Stimulated activated CD8-positive, alpha-beta memory T cell treated with anti-CD3 and anti-CD28 coated beads, Interleukin-7, amount 100 ng/mL, for 24 hours (primary cell): Measurements from ENCODE around the gene FAM120B.

Experiments used
- DNase-seq: peaks from one replicate; pipeline ENCODE4 v3.0.0-alpha.2; 2020; ENCODE audit warnings: low read depth

Gene FAM120B

DNA sequence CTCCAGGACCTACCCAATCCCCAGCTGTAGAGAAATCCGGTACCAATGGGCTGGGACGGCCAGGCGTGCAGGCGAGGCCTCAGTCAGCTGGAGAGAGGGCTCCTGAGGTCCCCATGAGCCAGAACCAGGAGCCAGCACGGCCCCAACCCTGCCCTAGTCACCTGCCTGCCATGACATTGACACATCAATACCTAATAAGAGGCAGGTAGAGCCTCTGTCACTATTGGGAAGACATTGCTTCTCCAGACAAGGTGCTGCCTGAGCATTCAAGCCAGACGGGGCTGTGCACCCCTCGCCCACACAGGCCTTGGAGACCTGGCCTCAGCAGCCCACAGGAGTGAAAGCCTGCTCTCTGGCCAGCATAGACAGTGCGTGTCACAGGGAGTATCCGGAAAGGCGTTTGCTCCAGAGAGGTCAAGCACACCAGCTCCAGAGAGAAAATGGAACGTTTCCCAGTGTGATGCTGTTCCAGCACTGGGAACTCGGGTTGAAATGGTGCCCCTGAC lies 19.1 kb upstream of the FAM120B start:
- no peak for DNase-seq

DNA sequence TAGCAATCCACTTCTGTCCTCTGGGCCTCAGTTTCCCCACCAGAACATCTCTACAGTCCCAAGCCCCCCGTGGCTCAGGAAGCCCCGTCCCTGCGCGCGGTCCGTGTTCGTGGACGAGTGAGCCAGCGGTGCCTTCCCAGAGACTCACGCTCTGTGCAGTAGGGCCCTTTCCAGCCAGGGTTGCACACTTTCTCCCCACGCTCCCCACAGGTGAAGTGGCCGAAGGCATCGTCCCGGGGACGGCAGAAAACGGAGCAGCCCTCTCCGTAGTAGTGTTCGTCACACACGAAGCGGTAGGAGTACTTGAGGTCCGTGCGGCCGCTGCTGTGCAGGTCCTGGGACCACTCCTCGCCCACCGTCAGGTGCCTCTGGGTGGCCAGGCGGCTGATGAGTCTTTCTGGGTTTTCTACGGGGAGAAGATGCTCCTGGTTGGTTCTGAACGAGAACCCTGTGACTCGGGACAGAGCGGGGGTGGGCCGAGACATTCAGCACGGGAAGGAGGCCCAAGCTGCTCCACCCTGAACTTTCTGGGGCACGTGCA lies 18.4 kb upstream of the FAM120B start:
- DNase-seq = no peak

DNA sequence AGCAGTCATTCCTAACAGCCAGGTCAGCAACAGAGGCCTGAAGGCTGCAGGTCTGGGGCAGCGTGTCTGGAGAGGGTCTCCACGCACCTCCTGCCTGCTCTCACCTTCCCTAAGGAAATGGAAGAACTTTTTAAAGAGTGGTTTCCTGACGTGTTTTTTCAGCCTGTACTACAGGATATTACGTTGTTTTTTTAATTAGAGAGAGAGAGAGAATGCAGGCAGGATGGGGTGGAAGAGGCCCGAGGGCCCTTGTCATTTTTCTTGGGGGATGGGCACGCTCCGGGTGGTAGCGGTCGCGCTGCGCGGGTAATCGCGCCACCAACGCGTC lies 17.7 kb upstream of the FAM120B start:
- DNase-seq = no peak

DNA sequence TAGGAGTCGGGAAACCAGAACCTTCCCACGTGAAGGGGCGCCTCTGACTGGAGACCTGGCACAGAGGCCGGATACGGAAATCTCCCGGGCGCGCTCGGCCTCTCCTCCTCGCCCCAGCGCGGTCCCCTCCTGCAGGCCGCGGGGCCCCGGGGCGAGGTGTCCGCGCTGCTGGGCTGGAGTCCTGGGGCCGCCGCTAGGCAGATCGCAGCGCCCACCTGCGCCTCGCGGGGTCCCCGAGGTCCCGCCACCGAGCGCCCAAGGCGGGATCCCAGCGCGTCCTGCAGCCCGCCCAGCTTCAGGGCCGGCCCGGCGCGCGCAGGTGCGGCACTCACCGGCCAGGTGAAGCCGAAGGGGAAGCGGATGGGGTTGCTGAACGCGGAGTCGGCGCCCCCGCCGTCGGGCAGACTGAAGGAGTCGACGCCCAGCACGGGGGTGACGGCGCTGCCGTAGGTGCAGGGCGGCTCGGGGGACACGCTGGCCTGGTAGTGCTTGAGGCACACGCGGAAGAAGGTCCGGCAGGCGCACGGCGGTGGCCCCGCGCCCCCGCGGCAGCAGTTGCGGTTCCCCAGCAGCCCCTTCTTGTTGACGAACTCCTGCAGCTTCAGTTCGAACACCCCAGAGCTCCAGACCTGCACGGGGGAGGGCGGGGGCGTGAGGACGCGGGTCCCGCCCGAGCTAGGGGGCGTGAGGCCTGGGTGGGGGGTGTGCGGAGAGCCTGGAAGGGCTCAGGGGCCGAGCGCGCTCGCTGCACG lies 17.2 kb upstream of the FAM120B start:
- DNase-seq = no peak

DNA sequence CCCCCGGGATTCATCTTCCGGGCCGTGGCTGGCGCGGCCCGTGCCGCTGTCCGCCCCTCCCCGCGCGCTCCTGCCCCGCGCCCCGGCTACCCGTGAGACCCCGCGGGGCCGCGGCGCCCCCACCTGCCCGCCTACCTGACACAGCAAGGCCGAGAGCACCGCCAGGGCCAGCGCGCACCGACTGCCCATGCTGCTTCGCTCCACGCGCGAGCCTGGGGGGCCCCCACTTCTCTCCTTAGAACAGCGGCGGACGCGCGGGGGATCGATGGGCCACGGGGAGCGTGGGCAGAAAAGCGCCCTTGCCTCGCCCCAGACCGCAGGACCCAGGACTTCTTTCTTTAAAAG lies 16.6 kb upstream of the FAM120B start:
- DNase-seq = no peak

DNA sequence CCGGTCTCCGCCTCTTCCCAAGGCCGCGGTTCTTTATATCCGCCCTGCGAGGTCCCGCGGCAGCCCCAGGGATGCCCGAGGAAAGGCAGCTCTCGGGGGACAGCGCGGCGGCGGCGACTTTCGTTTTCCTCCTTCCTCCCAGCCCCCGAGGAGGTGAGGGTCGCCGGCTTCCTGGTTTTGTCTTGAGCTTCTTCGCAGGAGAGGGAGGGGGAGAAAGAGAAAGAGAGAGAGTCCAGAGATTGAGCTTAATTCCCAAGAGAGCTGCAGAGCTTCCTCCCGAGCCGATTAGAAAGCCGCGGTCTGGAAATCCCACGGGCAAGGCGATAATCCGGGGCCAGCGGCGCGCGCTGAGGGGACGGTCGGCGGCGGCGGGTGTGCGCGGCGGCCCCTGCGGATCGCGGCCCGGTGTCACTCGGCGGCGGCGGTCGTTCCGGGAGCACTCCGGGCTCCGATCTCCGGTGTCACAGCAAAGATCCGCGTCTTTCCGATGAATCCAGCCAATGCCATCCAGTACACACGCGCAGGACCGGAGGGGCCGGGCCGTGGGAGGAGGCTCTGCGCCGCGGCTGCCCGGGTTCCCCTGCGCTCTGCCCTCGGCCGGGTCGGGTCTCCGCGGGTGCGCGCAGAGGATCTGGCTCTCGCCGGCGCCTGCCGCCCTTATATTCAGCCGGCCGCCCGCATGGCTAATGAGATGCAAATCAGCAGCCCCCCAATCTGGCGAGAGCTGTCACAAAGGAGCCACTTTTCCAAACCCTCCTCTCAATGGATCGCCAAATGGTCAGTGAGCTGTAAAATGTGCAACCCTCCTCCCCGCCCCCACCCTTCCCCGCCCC lies 16.0 kb upstream of the FAM120B start, which contains the start of gene DLL1:
Gene DLL1 (minus strand): TSS at position 783 of the 833 bp plus-strand sequence. CDS start 939 bp downstream, outside the sequence.
- no peak for DNase-seq

DNA sequence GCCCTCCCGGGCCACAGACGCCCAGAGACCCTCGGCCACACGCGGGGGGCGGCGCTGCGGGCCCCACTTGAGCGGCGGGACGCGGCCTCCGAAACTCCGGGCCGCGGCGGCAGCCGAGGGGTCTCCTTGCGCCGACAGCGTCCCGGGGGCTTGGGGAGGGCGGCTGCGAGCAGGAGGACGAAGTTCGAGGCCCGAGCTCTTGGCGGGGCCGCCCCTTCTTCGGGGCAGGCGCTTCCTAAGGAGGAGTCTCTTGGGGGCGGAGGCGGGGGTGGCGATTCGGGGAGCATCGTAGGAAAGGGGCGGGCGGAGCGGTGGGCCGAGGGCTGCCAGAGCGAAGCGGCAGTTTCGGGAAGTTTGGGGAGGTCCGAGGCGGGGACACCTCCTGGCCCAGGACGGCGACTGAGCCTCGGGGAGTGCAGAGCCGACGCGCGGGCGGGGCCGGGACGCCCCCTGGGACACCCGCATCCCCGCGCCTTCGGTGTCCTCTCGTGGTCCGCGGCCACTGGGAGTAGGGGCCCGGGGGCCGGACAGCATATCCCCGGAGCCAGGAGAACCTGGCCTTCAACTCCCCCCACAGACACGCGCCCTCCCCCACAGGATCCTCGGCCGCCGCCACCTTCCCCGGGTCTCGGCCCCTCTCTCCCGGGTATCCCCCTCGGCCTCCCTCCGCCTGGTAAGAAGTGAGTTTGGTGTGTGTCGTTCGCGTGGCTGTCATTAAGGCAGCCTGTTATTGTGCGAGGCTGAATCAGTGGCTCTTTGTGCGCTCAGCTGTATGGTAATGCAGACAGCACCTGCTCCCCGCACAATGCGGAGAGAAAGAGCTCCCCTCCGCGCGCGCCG lies 15.1 kb upstream of the FAM120B start:
- DNase-seq = no peak

DNA sequence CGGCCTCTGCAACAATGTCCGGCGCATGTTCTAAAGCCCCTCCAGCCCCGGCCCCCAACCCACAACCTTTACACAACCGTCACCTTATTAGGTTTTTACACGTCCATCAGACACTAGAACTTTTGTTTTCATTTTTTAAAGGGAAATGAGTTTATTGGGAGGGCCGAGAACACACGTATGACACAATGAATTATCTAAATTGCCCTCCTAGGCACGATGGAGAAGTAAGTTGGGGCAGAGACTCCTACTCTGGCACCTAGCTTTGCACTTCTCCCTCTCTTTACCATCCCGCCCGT lies 14.5 kb upstream of the FAM120B start:
- DNase-seq = no peak

DNA sequence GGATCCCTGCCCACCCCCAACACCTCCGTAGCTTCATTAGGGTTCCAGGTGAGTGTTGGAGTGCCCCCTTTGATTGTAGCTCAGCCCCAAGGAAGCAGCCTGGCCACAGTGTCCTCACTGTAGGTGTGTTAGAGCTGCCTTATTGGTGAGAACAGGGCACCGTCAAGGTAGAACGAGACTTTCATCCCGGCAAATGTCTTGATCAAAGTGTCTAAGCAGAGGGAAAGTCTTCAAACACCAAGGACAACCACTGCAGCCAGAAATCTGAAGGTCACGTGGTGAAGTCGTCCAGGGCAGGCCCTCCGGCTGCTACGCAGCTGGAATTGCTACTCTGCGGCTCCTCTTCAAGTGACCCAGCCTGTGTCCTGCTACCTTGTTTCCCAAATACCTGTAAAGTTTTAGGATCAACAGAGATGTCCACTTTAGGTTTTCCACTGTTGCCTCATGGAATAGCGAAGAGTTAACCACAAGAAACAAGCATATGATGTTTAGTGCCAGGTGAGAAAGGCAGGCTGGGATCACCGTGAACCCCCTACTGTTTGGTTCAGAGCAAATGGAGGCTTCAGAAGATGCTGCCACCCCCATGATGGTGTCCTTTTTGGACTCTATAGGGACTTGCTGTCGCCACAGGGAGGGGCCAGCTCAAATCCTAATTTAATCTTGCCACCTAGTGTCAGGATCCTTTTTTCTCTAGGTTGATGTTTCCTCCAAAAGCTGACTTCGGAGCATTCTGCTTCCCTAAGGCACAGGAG lies 14.0 kb upstream of the FAM120B start:
- no peak for DNase-seq

DNA sequence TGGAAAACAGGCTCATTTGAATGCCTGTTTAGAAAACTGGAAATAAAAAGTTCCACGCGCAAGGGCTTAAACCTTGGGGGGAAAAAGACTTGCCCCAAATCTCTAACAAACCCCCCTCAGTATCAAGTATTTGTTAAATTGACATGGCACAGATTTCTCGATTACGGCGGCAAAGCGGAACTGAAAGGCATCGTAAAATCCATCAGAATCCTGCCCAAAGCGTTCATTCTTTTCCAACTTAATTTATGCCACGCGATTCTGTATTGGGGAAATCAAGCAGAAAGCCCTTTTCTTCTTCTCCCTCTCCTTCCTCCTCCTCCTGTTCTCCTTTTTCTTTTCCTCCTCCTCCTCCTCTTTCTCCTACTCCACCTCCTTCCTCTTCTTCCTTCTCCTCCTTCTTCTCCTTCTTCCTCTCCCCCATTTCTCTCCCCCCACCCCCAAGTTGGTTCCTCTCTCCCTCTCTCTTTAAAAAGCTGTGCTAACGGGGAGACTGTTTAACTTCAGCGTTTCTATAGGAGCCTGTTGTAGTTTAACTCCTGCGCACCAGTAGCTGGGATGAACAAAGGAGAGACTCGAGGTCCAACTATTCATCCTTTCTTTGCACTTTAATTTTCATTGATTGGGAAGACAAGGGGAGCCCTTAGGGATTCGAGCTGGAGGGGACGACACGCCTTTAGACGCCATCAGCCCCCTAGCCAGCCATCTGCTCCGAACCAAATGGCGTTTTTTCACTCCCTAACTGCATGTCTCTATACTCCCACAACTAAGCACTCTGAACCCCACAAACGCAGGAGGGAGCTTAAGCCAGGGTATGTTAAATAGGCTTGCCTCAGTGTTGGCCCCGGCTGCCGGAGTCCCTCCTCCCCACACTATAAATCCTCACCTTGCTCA lies 13.0 kb upstream of the FAM120B start:
- no peak for DNase-seq

DNA sequence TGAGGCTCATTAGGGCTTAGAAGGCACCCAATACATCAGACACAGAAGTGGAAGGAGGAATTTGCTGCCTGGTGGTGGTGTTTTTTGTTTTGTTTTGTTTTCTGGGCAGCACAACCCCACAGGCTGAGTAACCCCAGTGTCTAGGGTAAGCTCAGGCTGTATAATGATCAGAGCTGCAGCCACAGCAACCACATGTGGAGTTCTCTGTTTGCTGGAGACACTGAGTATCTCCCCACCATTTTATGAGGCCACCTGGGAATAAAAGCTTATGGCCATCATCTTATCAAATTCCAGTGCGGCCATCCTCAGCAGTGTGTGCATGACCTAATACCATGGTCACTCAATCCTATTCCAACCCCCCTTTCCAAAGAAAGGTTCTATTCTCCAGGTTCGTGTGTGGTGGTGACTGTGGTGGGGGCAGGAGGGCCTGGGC lies 12.2 kb upstream of the FAM120B start:
- no peak for DNase-seq

DNA sequence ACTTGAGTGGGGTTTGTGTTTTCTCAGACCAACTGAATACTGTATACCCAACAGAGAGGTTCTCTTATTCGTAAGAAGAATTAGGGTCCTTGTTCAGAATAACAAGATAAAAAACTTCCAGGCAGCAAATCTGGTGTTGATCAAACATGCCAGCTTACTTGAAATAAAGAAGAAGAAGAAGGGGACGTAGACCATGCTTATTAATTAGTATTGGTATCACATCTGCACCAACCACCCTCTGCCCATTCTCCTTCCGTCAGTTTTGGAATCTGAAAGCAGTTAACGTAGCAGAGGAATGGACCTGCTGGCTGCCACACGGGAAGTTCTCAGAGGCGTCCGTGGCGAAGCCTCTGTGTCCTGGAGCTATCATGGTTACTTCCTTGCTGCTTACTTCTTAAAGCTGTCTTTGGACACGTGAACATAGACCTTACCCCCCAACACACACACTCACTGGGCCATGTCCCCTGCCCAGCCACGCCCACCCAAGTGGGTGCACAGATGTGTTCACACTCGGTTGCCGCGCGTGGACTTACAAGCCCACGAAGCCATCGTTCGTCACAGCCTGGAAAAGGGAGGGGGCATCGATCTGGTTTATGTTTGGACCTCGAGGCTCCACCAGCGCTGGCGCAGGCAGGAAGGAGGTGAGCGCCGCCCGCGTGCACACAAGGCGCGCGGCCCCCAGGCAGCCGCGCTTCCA lies 11.6 kb upstream of the FAM120B start:
- no peak for DNase-seq

DNA sequence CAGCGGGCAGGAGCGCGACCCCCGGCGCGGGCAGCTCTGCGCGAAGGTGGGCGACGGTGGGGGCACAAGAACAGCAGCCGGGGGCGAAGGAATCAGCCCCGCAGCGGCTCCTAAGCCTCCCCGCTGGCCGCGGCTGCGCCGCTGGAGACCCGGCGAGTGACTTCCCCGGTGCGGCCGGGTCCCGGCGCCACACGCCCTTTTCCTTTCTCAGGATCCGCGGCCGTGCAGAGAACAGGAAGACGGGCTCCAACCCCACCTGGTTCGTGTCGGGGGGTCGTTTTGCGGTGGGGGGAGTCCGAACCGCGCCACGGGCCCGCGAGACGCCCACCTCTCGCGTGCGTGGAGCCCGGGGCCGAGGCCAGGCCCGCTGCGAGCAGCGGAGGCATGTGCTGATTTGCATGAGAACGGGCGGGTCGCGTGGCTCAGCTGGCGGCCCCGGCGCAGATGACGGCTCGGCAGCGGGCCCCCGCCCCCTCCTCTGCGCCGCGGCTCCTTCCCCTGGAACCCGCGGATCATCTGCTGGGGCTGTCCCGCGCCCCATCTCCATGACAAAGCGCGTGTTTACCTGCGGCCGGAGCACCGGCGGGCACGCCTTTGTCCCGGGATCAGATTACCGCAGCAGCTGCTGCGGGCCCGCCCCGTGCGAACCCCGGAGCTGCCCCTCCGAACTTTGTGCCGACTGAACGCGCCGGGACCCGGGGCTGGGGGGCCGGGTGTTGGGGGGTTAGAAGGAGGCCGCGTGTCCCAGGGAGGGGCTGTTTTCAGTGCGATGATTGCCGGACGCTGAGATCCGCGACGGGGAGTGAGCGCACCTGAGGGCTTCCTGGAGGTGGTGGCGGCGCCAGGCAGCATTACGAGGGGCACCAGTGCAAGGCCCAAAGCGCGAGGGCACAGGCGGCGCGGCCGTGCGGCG lies 10.8 kb upstream of the FAM120B start:
- DNase-seq = no peak

DNA sequence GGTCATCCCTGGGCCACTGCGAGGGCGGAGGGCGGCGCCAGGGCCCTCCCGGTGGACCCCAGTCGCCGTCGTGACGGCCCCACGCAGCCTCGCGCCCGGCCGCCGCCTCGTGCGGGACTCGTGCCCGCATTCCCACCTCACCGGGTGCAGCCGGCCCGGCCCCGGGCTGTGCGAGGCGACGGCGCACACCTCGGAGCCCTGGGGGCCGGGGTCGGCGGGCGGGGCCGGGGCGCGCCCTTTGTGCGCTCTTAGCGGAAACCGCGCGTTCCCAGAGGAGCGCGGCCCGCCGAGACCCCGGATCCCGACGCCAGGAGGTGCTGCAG lies 10.2 kb upstream of the FAM120B start:
- no peak for DNase-seq

DNA sequence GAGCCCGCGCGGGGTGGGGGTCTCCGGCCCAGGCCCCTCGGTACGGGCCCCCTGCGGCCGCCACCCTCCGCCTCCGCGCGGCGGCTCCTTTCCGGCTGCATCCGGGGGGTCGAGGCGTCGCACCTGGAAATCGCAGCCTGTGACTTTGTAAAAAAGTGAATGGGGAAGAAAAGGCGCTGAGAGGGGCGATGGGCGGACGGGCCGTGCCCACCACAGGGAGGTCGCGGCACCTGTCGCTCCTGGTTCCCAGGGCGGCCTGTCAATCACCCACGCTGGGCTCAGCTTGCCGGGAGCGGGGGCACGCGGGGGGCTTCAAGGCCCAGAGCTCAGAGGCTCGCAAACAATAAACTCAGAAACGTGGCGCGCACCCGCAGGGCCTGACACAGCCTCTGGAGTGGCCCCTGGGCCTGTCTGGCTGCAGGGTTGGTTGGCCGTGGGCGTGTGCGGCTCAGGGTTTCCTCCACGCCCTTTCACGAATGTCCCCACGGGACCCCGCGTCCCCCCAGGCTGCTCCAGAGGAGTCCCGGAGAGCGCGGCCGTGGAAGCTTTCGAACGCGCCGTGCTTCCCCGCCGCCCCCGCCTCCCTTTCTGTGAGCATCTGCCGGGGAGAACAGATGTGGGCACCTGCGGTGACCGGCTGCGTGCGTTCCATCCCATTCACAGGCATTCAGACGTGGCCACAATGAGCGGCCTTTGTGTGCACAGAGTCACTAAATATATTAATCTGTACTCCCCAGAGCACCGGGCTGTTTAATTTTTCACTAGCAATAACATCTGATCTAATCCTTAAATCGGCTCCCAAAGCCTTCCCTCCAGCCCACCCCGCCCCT lies 9.6 kb upstream of the FAM120B start:
- no peak for DNase-seq

DNA sequence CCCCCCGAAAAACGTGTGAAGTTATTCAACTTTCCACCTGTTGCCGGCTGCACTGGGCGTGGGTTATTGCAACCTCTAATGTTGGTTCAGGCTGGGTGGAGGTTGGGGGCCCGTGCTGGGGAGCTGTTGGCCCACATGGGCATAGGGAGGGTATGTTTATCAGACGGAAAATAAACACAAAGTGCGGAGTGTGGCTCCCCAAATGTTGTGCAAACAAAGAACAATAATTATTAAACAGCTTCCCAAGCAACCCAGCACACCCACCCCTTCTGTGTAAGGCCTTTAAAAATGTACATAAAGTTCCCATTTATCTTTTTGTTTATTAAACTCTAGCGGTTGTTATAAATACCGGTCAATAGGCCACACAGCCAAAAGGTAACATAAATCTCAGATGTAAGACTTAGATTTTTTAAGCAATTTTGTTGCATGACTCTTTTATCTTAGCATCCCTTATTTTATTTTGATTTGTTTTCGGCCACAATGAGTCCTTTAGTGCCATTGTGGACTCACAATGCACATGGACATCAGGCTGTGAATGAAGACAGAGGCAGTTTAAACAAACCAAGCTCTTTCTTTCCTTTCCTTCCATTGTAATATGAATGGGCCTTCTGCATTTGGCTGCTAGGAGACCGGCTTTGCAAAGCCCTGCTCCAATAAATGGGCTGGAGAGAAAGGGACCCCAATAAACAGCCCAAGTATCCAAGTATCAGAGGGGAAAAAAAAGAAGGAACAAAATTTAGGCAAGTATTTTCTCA lies 8.8 kb upstream of the FAM120B start:
- DNase-seq = no peak

DNA sequence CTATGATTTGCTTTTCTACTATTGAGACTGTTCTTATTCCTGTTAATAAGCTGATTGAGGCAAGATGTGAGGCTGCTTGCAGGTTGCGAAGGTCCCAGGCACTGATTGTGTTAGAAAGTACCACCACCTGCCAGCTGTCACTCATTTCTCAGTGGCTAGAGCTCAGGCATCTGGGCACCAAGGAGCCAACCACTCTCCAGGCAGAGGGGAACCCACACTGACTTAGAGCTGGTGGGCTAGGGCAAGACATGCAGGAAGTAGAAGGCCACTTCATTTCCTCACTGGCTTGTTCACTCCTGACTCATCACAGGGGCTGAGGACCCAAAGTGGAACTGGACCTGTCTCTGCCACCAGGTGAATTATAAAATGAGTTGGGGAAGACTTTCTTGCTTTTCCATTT lies 7.9 kb upstream of the FAM120B start:
- DNase-seq = no peak
